NB4 (cell line): ENCODE results near the gene CDKN2AIPNL.

Experiments used
- POLR2A ChIP-seq: IDR thresholded peaks from 2 replicates; pipeline ENCODE4 v1.6.1; 2011; ENCODE audit warnings: mild to moderate bottlenecking; ENCODE audit not compliant: insufficient read length; ENCODE audit errors: extremely low read depth
- TF ChIP-seq, protein P1 (sequence below): IDR thresholded peaks from one replicate; pipeline ENCODE4 v1.5.1; 2012; ENCODE audit warnings: low read depth, low read length
- TF ChIP-seq, protein P2 (sequence below): IDR thresholded peaks from 2 replicates; pipeline ENCODE4 v1.6.1; 2011; ENCODE audit warnings: low read depth, low read length

DNA sequence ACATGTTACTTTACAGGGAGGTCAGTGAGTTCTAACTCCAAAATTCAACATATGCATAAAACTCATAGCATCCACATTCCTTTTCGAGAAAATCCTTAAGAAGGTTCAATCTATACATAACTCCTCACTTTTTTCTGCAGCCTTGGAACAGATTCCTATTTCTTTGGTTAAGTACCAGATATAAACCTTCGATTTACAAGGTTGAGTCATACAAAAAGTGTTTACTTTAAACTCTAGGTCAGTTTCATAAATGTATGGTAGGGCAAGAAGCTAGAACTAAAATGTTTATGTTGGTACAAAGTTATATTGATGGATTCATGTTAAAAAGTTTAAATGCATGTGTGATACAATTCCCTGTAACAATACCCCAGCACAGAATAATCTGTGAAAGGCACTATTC is 19.4 kb downstream of the CDKN2AIPNL start:
- TF ChIP-seq, protein P1, sequence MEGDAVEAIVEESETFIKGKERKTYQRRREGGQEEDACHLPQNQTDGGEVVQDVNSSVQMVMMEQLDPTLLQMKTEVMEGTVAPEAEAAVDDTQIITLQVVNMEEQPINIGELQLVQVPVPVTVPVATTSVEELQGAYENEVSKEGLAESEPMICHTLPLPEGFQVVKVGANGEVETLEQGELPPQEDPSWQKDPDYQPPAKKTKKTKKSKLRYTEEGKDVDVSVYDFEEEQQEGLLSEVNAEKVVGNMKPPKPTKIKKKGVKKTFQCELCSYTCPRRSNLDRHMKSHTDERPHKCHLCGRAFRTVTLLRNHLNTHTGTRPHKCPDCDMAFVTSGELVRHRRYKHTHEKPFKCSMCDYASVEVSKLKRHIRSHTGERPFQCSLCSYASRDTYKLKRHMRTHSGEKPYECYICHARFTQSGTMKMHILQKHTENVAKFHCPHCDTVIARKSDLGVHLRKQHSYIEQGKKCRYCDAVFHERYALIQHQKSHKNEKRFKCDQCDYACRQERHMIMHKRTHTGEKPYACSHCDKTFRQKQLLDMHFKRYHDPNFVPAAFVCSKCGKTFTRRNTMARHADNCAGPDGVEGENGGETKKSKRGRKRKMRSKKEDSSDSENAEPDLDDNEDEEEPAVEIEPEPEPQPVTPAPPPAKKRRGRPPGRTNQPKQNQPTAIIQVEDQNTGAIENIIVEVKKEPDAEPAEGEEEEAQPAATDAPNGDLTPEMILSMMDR: no peak
- no peak for TF ChIP-seq POLR2A
- TF ChIP-seq, protein P2, sequence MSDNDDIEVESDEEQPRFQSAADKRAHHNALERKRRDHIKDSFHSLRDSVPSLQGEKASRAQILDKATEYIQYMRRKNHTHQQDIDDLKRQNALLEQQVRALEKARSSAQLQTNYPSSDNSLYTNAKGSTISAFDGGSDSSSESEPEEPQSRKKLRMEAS: no peak
